ENCODE data around the gene TM4SF5. TPM values are rescaled to one million over a fixed set of nuclear protein-coding genes. Genes with fewer than 3 reads are reported as not detected.

Gene TM4SF5
- total RNA-seq, 4 donors from 2014 or later, result not detected

DNA sequence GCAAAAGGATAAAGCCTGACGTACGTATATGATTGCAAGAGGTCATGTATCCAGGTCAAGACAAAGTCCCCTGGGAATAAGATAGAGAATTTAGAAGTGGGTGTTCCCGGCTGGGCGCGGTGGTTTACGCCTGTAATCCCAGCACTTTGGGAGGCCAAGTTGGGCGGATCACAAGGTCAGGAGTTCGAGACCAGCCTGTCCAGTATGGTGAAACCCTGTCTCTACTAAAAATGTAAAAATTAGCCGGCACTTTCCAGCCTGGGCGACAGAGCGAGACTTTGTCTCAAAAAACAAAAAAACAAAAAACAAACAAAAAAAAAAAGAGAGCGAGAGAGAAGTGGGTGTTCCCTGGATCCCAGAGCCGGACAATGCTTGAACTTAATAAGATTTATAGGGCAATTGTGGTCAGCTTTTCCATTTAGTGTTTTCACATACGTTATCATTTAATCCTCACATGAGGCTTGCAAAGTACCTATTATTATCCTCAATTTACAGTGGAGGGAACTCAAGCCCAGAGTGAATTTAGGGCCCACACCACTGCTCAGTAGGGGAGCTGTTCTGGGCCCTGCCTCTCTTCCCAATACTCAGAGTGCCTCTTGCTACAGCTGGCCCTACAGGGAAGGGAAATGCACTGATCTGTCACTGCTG lies 16.6 kb downstream of the TM4SF5 start:
- 73% methylated on average over 14 of the region's 14 CpGs for WGBS

DNA sequence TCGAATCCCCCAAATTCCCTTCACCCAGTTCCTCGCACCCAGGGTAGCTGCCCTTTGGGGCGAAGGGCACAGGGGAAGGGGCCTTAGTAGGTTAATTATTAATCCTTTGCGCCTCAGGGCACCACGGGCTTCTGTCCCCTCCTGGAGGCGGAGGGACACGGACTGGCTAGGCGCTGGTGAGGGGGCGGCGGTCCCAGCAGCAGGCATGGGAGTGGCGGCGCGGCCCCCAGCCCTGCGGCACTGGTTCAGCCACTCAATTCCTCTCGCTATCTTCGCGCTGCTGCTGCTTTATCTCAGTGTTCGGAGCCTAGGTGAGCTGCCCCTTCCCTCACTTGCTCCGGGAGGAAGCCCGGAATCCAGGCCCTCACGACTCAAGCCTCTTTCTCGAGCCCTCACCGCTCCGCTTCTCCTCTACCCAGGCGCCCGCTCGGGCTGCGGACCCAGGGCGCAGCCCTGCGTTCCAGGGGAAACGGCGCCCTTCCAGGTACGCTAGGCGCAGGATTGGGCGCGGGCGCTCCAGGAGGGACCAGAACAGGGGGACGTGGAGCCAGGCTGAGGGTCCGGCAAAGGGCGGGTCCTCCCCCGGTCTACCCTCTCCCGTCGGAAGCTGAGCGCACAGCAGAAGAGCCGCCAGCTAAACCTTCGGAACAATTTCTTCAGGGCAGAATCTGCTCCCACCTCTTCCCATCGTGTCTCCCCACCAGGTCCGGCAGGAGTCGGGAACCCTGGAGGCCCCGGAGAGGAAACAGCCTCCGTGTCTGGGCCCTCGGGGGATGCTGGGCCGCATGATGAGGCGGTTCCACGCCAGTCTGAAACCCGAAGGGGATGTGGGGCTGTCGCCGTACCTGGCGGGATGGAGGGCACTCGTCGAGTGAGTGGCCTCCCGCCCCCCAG lies 17.4 kb downstream of the TM4SF5 start, which contains the start of gene GLTPD2:
TSS of gene GLTPD2 (plus strand) at position 158 of the 894 bp plus-strand sequence. CDS start at position 206, 48 bp downstream.
- H3K36me3 ChIP-seq, result no peaks in the 10 kb centered on the region
- H3K4me1 ChIP-seq, result peaks cover 38% of the 10 kb centered on the region
- H3K27me3 ChIP-seq, result peaks cover 14% of the 10 kb centered on the region
- DNase-seq (ENCODE audit: low spot score in 2 of 2), result peak in 1 of 2 donors; percentile 70
- 36% methylated on average over 31 of the region's 62 CpGs for WGBS
- no peak for TF ChIP-seq POLR2A (IDR thresholded peaks at IDR 0.05)
- no peak for TF ChIP-seq EP300 (IDR thresholded peaks at IDR 0.05)
- TF ChIP-seq, protein P1, sequence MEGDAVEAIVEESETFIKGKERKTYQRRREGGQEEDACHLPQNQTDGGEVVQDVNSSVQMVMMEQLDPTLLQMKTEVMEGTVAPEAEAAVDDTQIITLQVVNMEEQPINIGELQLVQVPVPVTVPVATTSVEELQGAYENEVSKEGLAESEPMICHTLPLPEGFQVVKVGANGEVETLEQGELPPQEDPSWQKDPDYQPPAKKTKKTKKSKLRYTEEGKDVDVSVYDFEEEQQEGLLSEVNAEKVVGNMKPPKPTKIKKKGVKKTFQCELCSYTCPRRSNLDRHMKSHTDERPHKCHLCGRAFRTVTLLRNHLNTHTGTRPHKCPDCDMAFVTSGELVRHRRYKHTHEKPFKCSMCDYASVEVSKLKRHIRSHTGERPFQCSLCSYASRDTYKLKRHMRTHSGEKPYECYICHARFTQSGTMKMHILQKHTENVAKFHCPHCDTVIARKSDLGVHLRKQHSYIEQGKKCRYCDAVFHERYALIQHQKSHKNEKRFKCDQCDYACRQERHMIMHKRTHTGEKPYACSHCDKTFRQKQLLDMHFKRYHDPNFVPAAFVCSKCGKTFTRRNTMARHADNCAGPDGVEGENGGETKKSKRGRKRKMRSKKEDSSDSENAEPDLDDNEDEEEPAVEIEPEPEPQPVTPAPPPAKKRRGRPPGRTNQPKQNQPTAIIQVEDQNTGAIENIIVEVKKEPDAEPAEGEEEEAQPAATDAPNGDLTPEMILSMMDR (IDR thresholded peaks at IDR 0.05), result no peak
- TF ChIP-seq POLR2AphosphoS5 (IDR thresholded peaks at IDR 0.05), result no peak
- peak within 1 kb of the TSS; percentile 99 for H3K27ac ChIP-seq
- peak within 1 kb of the TSS; percentile 91 for H3K4me3 ChIP-seq
- no peaks in the 10 kb centered on the region for H3K9me3 ChIP-seq

More for the DNA sequence above, 16.6 kb downstream of the TM4SF5 start:
- peaks cover 38% of the 10 kb centered on the region for H3K4me1 ChIP-seq
- no peak overlapping the region for H3K27ac ChIP-seq
- no peaks in the 10 kb centered on the region for H3K9me3 ChIP-seq
- no peaks in the 10 kb centered on the region for H3K36me3 ChIP-seq
- peak overlapping the region; percentile 91 for H3K4me3 ChIP-seq
- TF ChIP-seq EP300 (IDR thresholded peaks at IDR 0.05) (no peak), POLR2AphosphoS5 (IDR thresholded peaks at IDR 0.05) (no peak), POLR2A (IDR thresholded peaks at IDR 0.05) (no peak)
- TF ChIP-seq, protein P1 (IDR thresholded peaks at IDR 0.05), result no peak
- peaks cover 15% of the 10 kb centered on the region for H3K27me3 ChIP-seq
- DNase-seq (ENCODE audit: low spot score in 2 of 2), result no peak

DNA sequence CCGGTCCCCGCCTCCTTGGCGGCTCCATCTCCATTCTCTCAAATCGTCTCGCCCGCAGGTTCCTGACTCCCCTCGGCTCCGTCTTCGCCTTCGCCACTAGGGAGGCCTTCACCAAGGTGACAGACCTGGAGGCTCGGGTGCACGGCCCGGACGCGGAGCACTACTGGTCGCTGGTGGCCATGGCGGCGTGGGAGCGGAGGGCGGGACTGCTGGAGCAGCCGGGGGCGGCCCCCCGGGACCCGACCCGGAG lies 17.9 kb downstream of the TM4SF5 start:
- peaks cover 10% of the 10 kb centered on the region for H3K27me3 ChIP-seq
- TF ChIP-seq, protein P1 (IDR thresholded peaks at IDR 0.05), result no peak
- TF ChIP-seq POLR2A (IDR thresholded peaks at IDR 0.05), result no peak
- TF ChIP-seq POLR2AphosphoS5 (IDR thresholded peaks at IDR 0.05), result no peak
- no peak for TF ChIP-seq EP300 (IDR thresholded peaks at IDR 0.05)
- peak overlapping the region; percentile 99 for H3K27ac ChIP-seq
- no peak for DNase-seq (ENCODE audit: low spot score in 2 of 2)
- WGBS, result 0% methylated on average over 8 of the region's 25 CpGs
- H3K4me3 ChIP-seq, result peak overlapping the region; percentile 91
- peaks cover 38% of the 10 kb centered on the region for H3K4me1 ChIP-seq
- H3K9me3 ChIP-seq, result no peaks in the 10 kb centered on the region
- no peaks in the 10 kb centered on the region for H3K36me3 ChIP-seq

DNA sequence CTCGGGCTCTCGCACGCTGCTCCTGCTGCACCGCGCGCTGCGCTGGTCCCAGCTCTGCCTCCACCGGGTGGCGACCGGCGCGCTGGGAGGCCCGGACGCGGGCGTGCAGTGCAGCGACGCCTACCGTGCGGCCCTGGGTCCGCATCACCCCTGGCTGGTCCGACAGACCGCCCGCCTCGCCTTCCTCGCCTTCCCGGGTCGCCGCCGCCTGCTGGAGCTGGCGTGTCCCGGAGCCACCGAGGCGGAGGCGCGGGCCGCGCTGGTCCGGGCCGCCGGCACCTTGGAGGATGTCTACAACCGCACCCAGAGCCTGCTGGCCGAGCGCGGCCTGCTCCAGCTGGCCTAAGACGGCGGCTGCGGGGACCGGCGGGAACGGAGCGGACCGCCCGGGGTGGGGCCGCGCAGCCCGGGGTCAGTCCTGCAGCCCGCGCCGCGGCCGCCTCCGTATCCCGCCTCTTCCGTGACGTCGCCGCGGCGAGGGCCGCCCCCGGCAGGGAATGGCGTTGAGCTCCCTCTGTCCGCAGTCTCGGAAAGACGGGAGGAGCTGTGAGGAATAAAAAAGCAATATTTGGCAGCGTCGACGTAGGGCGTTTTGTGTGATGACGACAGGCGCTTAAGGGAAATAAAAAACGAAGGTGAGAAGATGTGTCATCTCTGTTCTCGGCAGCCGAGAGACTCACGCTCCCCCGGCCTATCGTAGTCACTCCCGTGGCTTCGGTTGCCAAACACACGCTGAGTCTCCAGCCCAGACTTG lies 18.4 kb downstream of the TM4SF5 start:
- Histone ChIP-seq H3K4me1 (peaks cover 36% of the 10 kb centered on the region), H3K36me3 (no peaks in the 10 kb centered on the region), H3K27ac (peak overlapping the region; percentile 99), H3K27me3 (peaks cover 8% of the 10 kb centered on the region), H3K4me3 (peak overlapping the region; percentile 91), H3K9me3 (no peaks in the 10 kb centered on the region)
- 0% methylated on average over 31 of the region's 91 CpGs for WGBS
- TF ChIP-seq, protein P1 (IDR thresholded peaks at IDR 0.05), result peak; percentile 67 to 88
- TF ChIP-seq EP300 (IDR thresholded peaks at IDR 0.05), result no peak
- peak; percentile 60 to 64 for TF ChIP-seq POLR2A (IDR thresholded peaks at IDR 0.05)
- peak in 2 of 3 donors; percentile 28 to 56 for TF ChIP-seq POLR2AphosphoS5 (IDR thresholded peaks at IDR 0.05)
- DNase-seq (ENCODE audit: low spot score in 2 of 2), result peak; percentile 88 to 89

Measured in suprapubic skin (tissue), 4 donors.